ENCODE results near the gene FBXL3. TPM values are rescaled to one million over a fixed set of nuclear protein-coding genes. Genes with fewer than 3 reads are reported as not detected.

FBXL3 gene
- total and polyA plus RNA-seq, 2 of the 4 experiments (the other 2 are of a cell fraction) = 15.3 to 43.6 TPM

DNA sequence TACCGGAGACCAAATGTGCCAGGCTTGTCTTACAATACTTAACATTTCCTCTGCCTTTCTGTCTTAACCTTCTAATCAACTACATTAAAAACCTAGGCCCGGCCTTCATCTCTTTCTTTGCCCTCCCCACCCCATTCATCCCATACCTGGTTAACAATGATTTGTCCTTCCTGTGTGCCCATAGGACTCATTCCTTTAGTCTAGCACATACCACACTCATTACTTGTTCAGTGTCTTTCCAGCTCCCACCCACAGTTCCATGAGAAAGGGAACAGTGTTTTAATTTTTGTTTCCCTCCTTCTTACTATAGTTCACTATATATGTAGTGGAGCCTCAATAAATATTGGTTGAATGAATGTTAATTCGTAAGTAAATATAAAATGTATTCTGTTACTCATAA, 32.7 kb downstream of the FBXL3 start:
- H3K9ac ChIP-seq (ENCODE audit: low read depth, low read length) = no peak overlapping the region
- no peak overlapping the region for H4K5ac ChIP-seq (ENCODE audit: low read depth, low read length)
- H3K4me2 ChIP-seq (ENCODE audit: low read depth, low read length) = no peak overlapping the region; the same call in 1 of the 2 replicates
- no peak overlapping the region for H3K18ac ChIP-seq (ENCODE audit: low read depth, low read length)
- no peak overlapping the region for H4K91ac ChIP-seq (ENCODE audit: insufficient read depth, low read depth, low read length)
- H3K9me3 ChIP-seq (ENCODE audit: control insufficient read depth, insufficient read depth, low read length) = no peaks in the 10 kb centered on the region
- no peak overlapping the region for H2AK5ac ChIP-seq (ENCODE audit: low read depth, low read length)
- H3K56ac ChIP-seq (ENCODE audit: extremely low read depth, insufficient read depth, low read length) = no peak overlapping the region
- ChIA-PET POLR2A (ENCODE audit: unreplicated experiment) (no interaction called here), CTCF (no interaction called here)
- H2BK15ac ChIP-seq (ENCODE audit: low read depth, low read length) = no peak overlapping the region
- no peak for ATAC-seq (ENCODE audit: low read depth)
- H3K4ac ChIP-seq (ENCODE audit: low read depth, low read length) = no peak overlapping the region
- H3K27me3 ChIP-seq (ENCODE audit: control insufficient read depth, insufficient read depth, low read length) = no peaks in the 10 kb centered on the region
- no peak overlapping the region for H2BK5ac ChIP-seq (ENCODE audit: low read depth, low read length, poor library complexity, severe bottlenecking)
- dilution Hi-C loops (cut with HindIII; ENCODE audit: low sequenced_read_pairs, unreplicated experiment) = no loop called here
- peaks cover 8% of the 10 kb centered on the region for H3K9me1 ChIP-seq (ENCODE audit: insufficient read depth, low read length)
- DNase-seq = no peak
- peaks cover 9% of the 10 kb centered on the region for H3K36me3 ChIP-seq (ENCODE audit: control insufficient read depth, insufficient read depth, low read length)
- H2AK9ac ChIP-seq (replicated peaks; ENCODE audit: low read depth, low read length, poor library complexity) = no peak overlapping the region
- H3K23ac ChIP-seq (ENCODE audit: low read depth, low read length) = no peak overlapping the region
- H4K20me1 ChIP-seq (ENCODE audit: insufficient read depth, low read length) = no peaks in the 10 kb centered on the region
- no peak overlapping the region for H3K14ac ChIP-seq (replicated peaks; ENCODE audit: low read depth, low read length)
- no TSS peak for BruUV-seq (replicated peaks)
- 92% methylated on average over 2 of the region's 3 CpGs; no CpG with 5 or more reads in 1 of the 2 experiments for WGBS, 2 experiments (ENCODE audit: extremely low coverage in 2 of 2, insufficient read length in 1 of 2)
- no peak overlapping the region for H2AFZ ChIP-seq (replicated peaks; ENCODE audit: low read length, poor library complexity)
- H4K8ac ChIP-seq (ENCODE audit: low read depth in 2 of 2, low read length in 2 of 2) = no peak overlapping the region
- intact Hi-C loops (cut with micrococcal nuclease) = loop anchor here (5.0 kb wide), 1 partner anchor 837 kb away; no protein-coding TSS in a partner anchor
- H3K4me3 ChIP-seq (ENCODE audit: insufficient read depth, low read depth, low read length) = no peak overlapping the region
- TF ChIP-seq NFE2L2 (IDR thresholded peaks at IDR 0.05; ENCODE audit: low read depth, low read length) (no peak), MAFK (IDR thresholded peaks at IDR 0.05; ENCODE audit: low read depth, low read length) (no peak), RAD21 (IDR thresholded peaks at IDR 0.05; ENCODE audit: low read length) (no peak), RFX5 (IDR thresholded peaks at IDR 0.05; ENCODE audit: low read depth, low read length) (no peak), SMC3 (IDR thresholded peaks at IDR 0.05; ENCODE audit: low read depth, low read length) (no peak)
- H3K4me1 ChIP-seq (ENCODE audit: control insufficient read depth, insufficient read depth, low read length) = peaks cover 4% of the 10 kb centered on the region; the same call in 1 of the 2 replicates
- H3K79me1 ChIP-seq (ENCODE audit: low read depth in 1 of 2, low read length in 2 of 2) = peaks cover 25 to 37% of the 10 kb centered on the region in 2 experiments
- no peak overlapping the region for H3K27ac ChIP-seq (ENCODE audit: insufficient read depth, low read length)
- H2BK20ac ChIP-seq (ENCODE audit: low read depth, low read length) = no peak overlapping the region
- in situ Hi-C loops (cut with MboI; ENCODE audit: low sequenced_read_pairs) = loop anchor here (25.0 kb wide), 1 partner anchor 1307 kb away; no protein-coding TSS in a partner anchor
- no peak overlapping the region for H2BK120ac ChIP-seq (ENCODE audit: low read depth, low read length)
